Esophagus muscularis mucosa (tissue), 3 donors: ENCODE results near the gene COL19A1.

Experiments
- POLR2A ChIP-seq: fragments of 450-650 bp; IDR thresholded peaks from one replicate; pipeline ENCODE4 v1.6.1; 2017; ENCODE audit warnings: antibody characterized with exemption, moderate library complexity, mild to moderate bottlenecking, low read depth
- POLR2AphosphoS5 ChIP-seq, 2 donors: sonication (generic); formaldehyde crosslinking; IDR thresholded peaks; one replicate each; pipeline ENCODE4 v1.6.1; 2017; ENCODE audit warnings: antibody characterized with exemption in 2 of 2
- TF ChIP-seq, protein P1 (sequence below), 3 experiments: fragments of 200-600 bp in 2 of 3; fragments of 450-650 bp in 1 of 3; sonication (generic) in 2 of 3; IDR thresholded peaks; one replicate each; pipeline ENCODE4 v1.5.1; 2017 to 2019; ENCODE audit warnings: antibody characterized with exemption in 3 of 3, mild to moderate bottlenecking in 2 of 3, moderate library complexity in 1 of 3

DNA sequence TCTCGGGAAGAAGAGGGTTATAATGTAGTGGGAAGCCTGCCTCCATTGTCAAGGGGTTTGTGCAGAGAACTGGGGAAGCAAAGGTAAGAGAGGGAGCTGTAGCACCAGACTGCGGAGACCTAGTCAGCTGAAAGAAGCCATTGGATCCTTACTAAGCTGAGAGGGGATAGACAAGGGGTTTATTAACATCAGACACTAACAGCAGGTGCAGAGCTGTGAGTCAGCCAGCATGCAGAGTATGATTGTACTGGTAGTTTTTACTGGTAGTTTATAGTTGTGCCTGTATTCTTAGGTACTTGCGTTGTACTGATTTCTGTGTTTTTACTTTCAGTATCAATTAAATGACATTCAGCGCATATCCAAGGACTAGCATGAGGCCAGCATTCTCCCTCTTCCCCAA lies 17.8 kb upstream of the COL19A1 start:
- TF ChIP-seq, protein P1, sequence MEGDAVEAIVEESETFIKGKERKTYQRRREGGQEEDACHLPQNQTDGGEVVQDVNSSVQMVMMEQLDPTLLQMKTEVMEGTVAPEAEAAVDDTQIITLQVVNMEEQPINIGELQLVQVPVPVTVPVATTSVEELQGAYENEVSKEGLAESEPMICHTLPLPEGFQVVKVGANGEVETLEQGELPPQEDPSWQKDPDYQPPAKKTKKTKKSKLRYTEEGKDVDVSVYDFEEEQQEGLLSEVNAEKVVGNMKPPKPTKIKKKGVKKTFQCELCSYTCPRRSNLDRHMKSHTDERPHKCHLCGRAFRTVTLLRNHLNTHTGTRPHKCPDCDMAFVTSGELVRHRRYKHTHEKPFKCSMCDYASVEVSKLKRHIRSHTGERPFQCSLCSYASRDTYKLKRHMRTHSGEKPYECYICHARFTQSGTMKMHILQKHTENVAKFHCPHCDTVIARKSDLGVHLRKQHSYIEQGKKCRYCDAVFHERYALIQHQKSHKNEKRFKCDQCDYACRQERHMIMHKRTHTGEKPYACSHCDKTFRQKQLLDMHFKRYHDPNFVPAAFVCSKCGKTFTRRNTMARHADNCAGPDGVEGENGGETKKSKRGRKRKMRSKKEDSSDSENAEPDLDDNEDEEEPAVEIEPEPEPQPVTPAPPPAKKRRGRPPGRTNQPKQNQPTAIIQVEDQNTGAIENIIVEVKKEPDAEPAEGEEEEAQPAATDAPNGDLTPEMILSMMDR (IDR thresholded peaks at IDR 0.05) = no peak
- no peak for TF ChIP-seq POLR2AphosphoS5 (IDR thresholded peaks at IDR 0.05)
- TF ChIP-seq POLR2A = no peak
